GM19455 (cell line): ENCODE measurements around the gene TBC1D7.

Experiments
- ATAC-seq: cut with Tn5 transposase; IDR thresholded peaks from one replicate; pipeline ENCODE4 v1.9.1; 2021; ENCODE audit not compliant: unreplicated experiment

TBC1D7 gene

GRCh38 chr6:13273931-13274706 is 54.2 kb downstream of the TBC1D7 start:
- no peak for ATAC-seq

GRCh38 chr6:13273202-13273930 is 55.0 kb downstream of the TBC1D7 start:
- no peak for ATAC-seq

GRCh38 chr6:13272131-13273046 is 55.9 kb downstream of the TBC1D7 start:
- ATAC-seq: peak; percentile 67

GRCh38 chr6:13268913-13269518 is 59.3 kb downstream of the TBC1D7 start:
- ATAC-seq: no peak

GRCh38 chr6:13267142-13267651 is 61.1 kb downstream of the TBC1D7 start:
- no peak for ATAC-seq

DNA sequence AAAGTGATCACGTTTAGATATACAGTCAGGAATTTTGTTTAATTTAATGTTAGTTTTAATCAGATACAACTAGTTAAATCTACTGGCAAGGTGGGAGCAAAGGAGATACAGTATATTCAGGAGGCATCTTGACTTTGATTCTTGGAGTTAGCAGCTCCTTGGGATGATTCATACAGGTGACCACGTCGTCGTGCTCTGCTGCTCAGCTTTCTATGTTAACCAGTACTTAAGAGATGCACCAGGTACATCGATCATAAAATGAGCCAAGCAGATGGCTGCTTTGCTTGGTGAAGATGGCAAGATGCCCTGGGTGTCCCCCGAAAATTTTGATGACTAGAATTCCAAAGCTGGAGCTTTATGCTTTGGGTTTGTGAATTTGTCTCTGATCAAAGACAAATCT is 64.7 kb downstream of the TBC1D7 start:
- no peak for ATAC-seq

GRCh38 chr6:13262302-13263230 is 65.8 kb downstream of the TBC1D7 start:
- ATAC-seq: no peak

GRCh38 chr6:13261464-13261994 is 66.8 kb downstream of the TBC1D7 start:
- peak; percentile 64 for ATAC-seq

GRCh38 chr6:13260831-13261230 is 67.5 kb downstream of the TBC1D7 start:
- peak; percentile 18 for ATAC-seq

DNA sequence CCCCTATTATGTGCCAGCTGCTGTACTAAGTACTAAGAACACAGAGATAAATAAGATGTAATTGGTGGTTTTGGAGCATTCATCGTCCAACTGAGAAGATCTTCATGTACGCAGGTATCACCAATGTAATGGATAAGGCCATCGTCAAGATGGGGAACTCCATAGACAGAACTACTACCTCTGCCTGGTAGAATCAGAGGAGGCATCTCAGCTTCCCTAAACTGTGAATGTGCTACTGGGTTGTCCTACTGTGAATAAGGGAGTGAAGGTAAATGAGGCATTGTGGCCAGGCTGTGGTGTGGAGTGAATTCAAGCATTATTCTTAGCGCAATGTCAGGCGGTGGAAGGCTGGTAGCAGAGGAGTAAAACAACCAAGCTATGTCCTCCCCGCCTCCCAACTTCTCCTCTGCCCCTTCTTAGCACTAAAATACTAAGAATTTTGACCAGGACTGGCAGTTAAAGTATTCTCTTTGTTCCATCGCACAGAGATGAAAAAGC is 68.2 kb downstream of the TBC1D7 start:
- no peak for ATAC-seq

- ATAC-seq: no peak
Observed at GRCh38 chr6:13259393-13259792, 68.9 kb downstream of the TBC1D7 start.

- no peak for ATAC-seq
Observed at GRCh38 chr6:13256266-13257001, 71.9 kb downstream of the TBC1D7 start.
